GM23338 (cell line): ENCODE data around the gene MAGI3. TPM values are rescaled to one million over a fixed set of nuclear protein-coding genes. Genes with fewer than 3 reads are reported as not detected.

Experiments
- ATAC-seq: fragments of 200-7000 bp; cut with Tn5 transposase; 3 replicates; pipeline ENCODE4 v1.9.1; 2020
- DNase-seq: peaks from one replicate; pipeline ENCODE4 v3.0.0-alpha.2; 2015; ENCODE audit warnings: low spot score
- H2AFZ ChIP-seq: fragments of 200-600 bp; sonication (generic); 2 replicates; pipeline ENCODE4 v1.8.0; 2016; ENCODE audit warnings: antibody characterized with exemption, mild to moderate bottlenecking, moderate library complexity
- H3F3A ChIP-seq: fragments of 200-600 bp; sonication (generic); replicated peaks from 2 replicates; pipeline ENCODE4 v1.8.0; 2017; ENCODE audit warnings: antibody characterized with exemption, mixed run types, low read depth
- H3K27ac ChIP-seq: fragments of 200-600 bp; sonication (generic); 2 replicates; pipeline ENCODE4 v1.6.1; 2016; ENCODE audit warnings: low read depth
- H3K27me3 ChIP-seq: fragments of 200-600 bp; sonication (generic); 2 replicates; pipeline ENCODE4 v1.8.0; 2016; ENCODE audit warnings: mild to moderate bottlenecking, mixed run types, moderate library complexity; ENCODE audit not compliant: insufficient read depth
- H3K36me3 ChIP-seq: fragments of 200-600 bp; sonication (generic); 2 replicates; pipeline ENCODE4 v1.8.0; 2016; ENCODE audit warnings: mild to moderate bottlenecking; ENCODE audit not compliant: insufficient read depth
- H3K4me1 ChIP-seq: fragments of 200-600 bp; sonication (generic); 2 replicates; pipeline ENCODE4 v1.8.0; 2016; ENCODE audit warnings: mild to moderate bottlenecking, moderate library complexity; ENCODE audit not compliant: insufficient read depth
- H3K4me2 ChIP-seq: fragments of 200-600 bp; sonication (generic); 2 replicates; pipeline ENCODE4 v1.7.1; 2017; ENCODE audit warnings: mixed run types
- H3K4me3 ChIP-seq: fragments of 200-600 bp; sonication (generic); 2 replicates; pipeline ENCODE4 v1.6.1; 2016; ENCODE audit warnings: mixed run types
- H3K79me2 ChIP-seq: fragments of 200-600 bp; sonication (generic); replicated peaks from 2 replicates; pipeline ENCODE4 v1.8.0; 2017; ENCODE audit warnings: mild to moderate bottlenecking; ENCODE audit not compliant: insufficient read depth
- H3K9me2 ChIP-seq: fragments of 200-600 bp; sonication (generic); 2 replicates; pipeline ENCODE4 v1.8.0; 2017; ENCODE audit not compliant: insufficient read depth
- H4K20me1 ChIP-seq: fragments of 200-600 bp; sonication (generic); replicated peaks from 2 replicates; pipeline ENCODE4 v1.8.0; 2017; ENCODE audit warnings: mild to moderate bottlenecking; ENCODE audit not compliant: insufficient read depth
- H3K27ac Mint-ChIP-seq: 2 replicates; pipeline ENCODE4 v1.8.0; 2020; ENCODE audit warnings: inconsistent platforms, mild to moderate bottlenecking, moderate library complexity, mixed read lengths
- H3K27me3 Mint-ChIP-seq: 3 replicates; pipeline ENCODE4 v1.8.0; 2022; ENCODE audit warnings: low read depth, mild to moderate bottlenecking, moderate library complexity, mixed read lengths, inconsistent platforms; ENCODE audit not compliant: insufficient read depth, poor library complexity
- H3K36me3 Mint-ChIP-seq: 3 replicates; pipeline ENCODE4 v1.8.0; 2021; ENCODE audit warnings: low read depth, mild to moderate bottlenecking, inconsistent platforms, moderate library complexity, mixed read lengths
- H3K4me1 Mint-ChIP-seq: 3 replicates; pipeline ENCODE4 v1.8.0; 2020; ENCODE audit warnings: mild to moderate bottlenecking, inconsistent platforms, mixed read lengths
- H3K4me3 Mint-ChIP-seq: 3 replicates; pipeline ENCODE4 v1.8.0; 2021; ENCODE audit warnings: moderate library complexity, mild to moderate bottlenecking, inconsistent platforms, mixed read lengths
- H3K9me3 Mint-ChIP-seq: 3 replicates; pipeline ENCODE4 v1.8.0; 2020; ENCODE audit warnings: moderate library complexity, mild to moderate bottlenecking, inconsistent platforms, mixed read lengths
- NANOG ChIP-seq: IDR thresholded peaks from 2 replicates; pipeline ENCODE4 v1.6.1; 2016; ENCODE audit warnings: antibody characterized with exemption, borderline replicate concordance
- POLR2AphosphoS5 ChIP-seq: IDR thresholded peaks from 2 replicates; pipeline ENCODE4 v1.6.1; 2016; ENCODE audit warnings: antibody characterized with exemption, low read depth
- STAT1 ChIP-seq: IDR thresholded peaks from one replicate; pipeline ENCODE4 v1.6.1; 2016; ENCODE audit warnings: antibody characterized with exemption; ENCODE audit not compliant: unreplicated experiment
- ZNF114 ChIP-seq: fragments of 250-450 bp; sonication (Bioruptor Pico); IDR thresholded peaks from 2 replicates; pipeline ENCODE4 v1.5.0; 2020; ENCODE audit warnings: mild to moderate bottlenecking, moderate library complexity
- polyA plus RNA-seq: library from polyadenylated mRNA; unstranded; fragments of >200 nt; fragmentation: Nextera tagmentation; extraction: Ambion mirVana; gene quantifications from 2 replicates; pipeline ENCODE4 v1.2.1, GENCODE V29; 2016
- total RNA-seq: library from RNA; depleted of rRNA; stranded (reverse); fragments of >200 nt; shearing (Covaris generic); gene quantifications from 2 replicates; pipeline ENCODE4 v1.2.3, GENCODE V29; 2014
- TF ChIP-seq, protein P1 (sequence below): fragments of 250-450 bp; sonication (Bioruptor Pico); IDR thresholded peaks from 2 replicates; pipeline ENCODE4 v1.5.0; 2020; ENCODE audit warnings: mild to moderate bottlenecking, moderate library complexity
- TF ChIP-seq, protein P2 (sequence below): IDR thresholded peaks from 2 replicates; pipeline ENCODE4 v1.6.1; 2016; ENCODE audit warnings: antibody characterized with exemption

The MAGI3 gene
- total and polyA plus RNA-seq, 2 experiments from 2014 or later, result 3.9 to 10.0 TPM

DNA sequence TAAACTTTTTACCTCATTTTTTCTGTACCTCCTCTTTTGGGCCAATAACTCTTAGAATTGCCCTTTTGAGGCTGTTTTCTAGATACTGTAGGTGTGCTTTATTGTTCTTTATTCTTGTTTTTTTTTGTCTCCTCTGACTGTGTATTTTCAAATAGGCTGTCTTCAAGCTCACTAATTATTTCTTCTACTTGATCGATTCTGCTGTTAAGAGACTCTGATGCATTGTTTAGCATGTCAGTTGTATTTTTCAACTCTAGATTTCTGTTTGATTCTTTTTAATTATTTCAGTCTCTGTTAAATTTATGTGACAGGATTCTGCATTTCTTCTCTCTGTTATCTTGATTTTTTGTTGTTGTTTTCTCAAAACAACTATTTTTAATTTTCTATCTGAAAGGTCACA is 238.7 kb downstream of the MAGI3 start (continued):
- TF ChIP-seq, protein P1, sequence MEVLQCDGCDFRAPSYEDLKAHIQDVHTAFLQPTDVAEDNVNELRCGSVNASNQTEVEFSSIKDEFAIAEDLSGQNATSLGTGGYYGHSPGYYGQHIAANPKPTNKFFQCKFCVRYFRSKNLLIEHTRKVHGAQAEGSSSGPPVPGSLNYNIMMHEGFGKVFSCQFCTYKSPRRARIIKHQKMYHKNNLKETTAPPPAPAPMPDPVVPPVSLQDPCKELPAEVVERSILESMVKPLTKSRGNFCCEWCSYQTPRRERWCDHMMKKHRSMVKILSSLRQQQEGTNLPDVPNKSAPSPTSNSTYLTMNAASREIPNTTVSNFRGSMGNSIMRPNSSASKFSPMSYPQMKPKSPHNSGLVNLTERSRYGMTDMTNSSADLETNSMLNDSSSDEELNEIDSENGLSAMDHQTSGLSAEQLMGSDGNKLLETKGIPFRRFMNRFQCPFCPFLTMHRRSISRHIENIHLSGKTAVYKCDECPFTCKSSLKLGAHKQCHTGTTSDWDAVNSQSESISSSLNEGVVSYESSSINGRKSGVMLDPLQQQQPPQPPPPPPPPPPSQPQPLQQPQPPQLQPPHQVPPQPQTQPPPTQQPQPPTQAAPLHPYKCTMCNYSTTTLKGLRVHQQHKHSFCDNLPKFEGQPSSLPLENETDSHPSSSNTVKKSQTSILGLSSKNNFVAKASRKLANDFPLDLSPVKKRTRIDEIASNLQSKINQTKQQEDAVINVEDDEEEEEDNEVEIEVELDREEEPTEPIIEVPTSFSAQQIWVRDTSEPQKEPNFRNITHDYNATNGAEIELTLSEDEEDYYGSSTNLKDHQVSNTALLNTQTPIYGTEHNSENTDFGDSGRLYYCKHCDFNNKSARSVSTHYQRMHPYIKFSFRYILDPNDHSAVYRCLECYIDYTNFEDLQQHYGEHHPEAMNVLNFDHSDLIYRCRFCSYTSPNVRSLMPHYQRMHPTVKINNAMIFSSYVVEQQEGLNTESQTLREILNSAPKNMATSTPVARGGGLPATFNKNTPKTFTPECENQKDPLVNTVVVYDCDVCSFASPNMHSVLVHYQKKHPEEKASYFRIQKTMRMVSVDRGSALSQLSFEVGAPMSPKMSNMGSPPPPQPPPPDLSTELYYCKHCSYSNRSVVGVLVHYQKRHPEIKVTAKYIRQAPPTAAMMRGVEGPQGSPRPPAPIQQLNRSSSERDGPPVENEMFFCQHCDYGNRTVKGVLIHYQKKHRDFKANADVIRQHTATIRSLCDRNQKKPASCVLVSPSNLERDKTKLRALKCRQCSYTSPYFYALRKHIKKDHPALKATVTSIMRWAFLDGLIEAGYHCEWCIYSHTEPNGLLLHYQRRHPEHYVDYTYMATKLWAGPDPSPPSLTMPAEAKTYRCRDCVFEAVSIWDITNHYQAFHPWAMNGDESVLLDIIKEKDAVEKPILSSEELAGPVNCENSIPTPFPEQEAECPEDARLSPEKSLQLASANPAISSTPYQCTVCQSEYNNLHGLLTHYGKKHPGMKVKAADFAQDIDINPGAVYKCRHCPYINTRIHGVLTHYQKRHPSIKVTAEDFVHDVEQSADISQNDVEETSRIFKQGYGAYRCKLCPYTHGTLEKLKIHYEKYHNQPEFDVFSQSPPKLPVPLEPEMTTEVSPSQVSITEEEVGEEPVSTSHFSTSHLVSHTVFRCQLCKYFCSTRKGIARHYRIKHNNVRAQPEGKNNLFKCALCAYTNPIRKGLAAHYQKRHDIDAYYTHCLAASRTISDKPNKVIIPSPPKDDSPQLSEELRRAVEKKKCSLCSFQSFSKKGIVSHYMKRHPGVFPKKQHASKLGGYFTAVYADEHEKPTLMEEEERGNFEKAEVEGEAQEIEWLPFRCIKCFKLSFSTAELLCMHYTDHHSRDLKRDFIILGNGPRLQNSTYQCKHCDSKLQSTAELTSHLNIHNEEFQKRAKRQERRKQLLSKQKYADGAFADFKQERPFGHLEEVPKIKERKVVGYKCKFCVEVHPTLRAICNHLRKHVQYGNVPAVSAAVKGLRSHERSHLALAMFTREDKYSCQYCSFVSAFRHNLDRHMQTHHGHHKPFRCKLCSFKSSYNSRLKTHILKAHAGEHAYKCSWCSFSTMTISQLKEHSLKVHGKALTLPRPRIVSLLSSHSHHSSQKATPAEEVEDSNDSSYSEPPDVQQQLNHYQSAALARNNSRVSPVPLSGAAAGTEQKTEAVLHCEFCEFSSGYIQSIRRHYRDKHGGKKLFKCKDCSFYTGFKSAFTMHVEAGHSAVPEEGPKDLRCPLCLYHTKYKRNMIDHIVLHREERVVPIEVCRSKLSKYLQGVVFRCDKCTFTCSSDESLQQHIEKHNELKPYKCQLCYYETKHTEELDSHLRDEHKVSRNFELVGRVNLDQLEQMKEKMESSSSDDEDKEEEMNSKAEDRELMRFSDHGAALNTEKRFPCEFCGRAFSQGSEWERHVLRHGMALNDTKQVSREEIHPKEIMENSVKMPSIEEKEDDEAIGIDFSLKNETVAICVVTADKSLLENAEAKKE (CRISPR knock-in tag), result no peak
- TF ChIP-seq POLR2AphosphoS5 (no peak), ZNF114 (CRISPR knock-in tag) (no peak)
- TF ChIP-seq, protein P2, sequence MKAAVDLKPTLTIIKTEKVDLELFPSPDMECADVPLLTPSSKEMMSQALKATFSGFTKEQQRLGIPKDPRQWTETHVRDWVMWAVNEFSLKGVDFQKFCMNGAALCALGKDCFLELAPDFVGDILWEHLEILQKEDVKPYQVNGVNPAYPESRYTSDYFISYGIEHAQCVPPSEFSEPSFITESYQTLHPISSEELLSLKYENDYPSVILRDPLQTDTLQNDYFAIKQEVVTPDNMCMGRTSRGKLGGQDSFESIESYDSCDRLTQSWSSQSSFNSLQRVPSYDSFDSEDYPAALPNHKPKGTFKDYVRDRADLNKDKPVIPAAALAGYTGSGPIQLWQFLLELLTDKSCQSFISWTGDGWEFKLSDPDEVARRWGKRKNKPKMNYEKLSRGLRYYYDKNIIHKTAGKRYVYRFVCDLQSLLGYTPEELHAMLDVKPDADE, result no peak

DNA sequence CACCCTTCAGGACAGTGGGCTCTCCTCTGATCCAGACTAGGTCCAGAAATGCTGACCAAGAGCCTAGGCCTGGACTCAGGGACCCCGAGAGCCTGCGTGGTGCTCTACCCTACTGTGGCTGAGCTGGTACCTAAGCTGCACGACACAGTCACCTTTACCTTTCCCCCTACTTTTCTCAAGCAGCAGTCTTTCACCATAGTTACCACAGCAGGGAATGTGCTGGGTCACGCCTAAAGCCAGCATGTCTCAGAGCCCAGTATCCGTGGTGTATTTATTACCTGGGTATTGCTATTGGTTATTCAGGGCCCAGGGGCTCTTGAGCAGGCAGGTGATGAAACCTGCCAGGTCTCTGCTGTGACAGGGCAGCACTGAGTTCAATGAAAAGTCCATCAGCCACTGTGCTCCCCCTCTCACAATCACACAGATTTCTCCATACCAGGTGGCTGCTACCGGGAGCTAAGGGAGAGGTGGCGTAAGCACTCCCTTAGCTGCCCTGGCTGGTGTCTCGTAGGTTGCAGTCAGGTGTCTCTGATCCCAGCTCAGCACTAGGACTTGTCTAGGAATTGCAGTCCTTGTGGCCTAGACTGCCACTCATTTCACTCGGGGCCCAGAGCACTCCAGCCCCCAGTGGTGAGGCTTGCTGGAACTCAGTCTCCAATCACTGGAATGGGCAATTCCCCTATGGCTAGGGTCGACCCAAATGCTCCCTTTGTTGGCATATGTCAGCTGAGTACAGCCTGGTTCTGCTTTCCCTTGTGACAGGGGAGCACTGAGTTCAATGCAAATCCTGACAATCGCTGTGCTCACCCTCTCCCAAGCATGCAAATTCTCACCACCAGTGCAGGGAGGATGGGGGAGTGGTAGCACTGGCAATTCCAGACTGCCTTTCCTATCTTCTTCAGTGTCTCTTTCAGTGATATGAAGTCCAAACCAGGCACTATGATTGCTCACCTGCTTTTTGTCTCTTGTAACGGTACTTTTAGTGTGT is 240.3 kb downstream of the MAGI3 start:
- Histone ChIP-seq H3K4me2 (no peak overlapping the region), H2AFZ (no peak overlapping the region), H4K20me1 (no peaks in the 10 kb centered on the region), H3K27me3 (no peaks in the 10 kb centered on the region), H3F3A (no peaks in the 10 kb centered on the region), H3K4me3 (no peak overlapping the region), H3K27ac (no peak overlapping the region), H3K4me1 (no peaks in the 10 kb centered on the region), H3K36me3 (0 out of 2 replicates have a peak, but pooled peaks cover 3% of the 10 kb centered on the region), H3K9me2 (no peaks in the 10 kb centered on the region), H3K79me2 (no peaks in the 10 kb centered on the region)
- peaks cover 7% of the 10 kb centered on the region for H3K4me1 Mint-ChIP-seq
- H3K4me3 Mint-ChIP-seq, result no peak overlapping the region
- DNase-seq (peak; percentile 12), ATAC-seq (peak; percentile 85)
- no peaks in the 10 kb centered on the region for H3K27me3 Mint-ChIP-seq
- peaks cover 7% of the 10 kb centered on the region; the same call in 2 of the 3 replicates for H3K9me3 Mint-ChIP-seq
- H3K27ac Mint-ChIP-seq, result peak overlapping the region; percentile 67
- peaks cover 8% of the 10 kb centered on the region for H3K36me3 Mint-ChIP-seq
- TF ChIP-seq, protein P1 (CRISPR knock-in tag), result no peak
- TF ChIP-seq NANOG (no peak), STAT1 (no peak)
